Panc1 (cell line): ENCODE measurements around the gene DUSP16.

ENCODE experiments used
- POLR2AphosphoS5 ChIP-seq: IDR thresholded peaks from 2 replicates; pipeline ENCODE4 v1.6.1; 2012; ENCODE audit warnings: mild to moderate bottlenecking, low read depth, low read length, moderate library complexity
- SIN3A ChIP-seq: IDR thresholded peaks from 2 replicates; pipeline ENCODE4 v1.6.1; 2012; ENCODE audit warnings: low read depth, mild to moderate bottlenecking, low read length, moderate library complexity, borderline replicate concordance; ENCODE audit not compliant: insufficient read depth
- TF ChIP-seq, protein P1 (sequence below): fragments of 450-650 bp; IDR thresholded peaks from 2 replicates; pipeline ENCODE4 v1.5.1; 2017; ENCODE audit warnings: mild to moderate bottlenecking

DNA sequence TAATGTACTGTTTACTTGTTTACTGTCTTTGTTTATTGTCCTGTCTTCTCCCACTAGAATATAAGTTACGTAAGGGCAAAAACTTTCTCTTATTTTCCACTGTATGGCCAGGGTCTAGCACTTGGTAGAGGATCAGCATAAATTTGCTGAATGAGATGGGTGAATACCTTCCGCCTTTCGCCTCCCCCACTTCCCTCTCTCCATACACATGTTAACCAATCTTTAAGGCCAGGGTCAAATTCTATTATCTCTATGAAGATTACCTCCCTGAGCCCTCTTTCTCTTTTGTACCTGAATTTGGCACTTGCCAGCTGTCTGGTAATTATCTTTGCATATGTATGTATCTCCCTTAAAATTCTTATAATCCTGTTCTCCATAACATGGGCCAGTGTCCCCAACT is 4.9 kb downstream of the DUSP16 start:
- TF ChIP-seq, protein P1, sequence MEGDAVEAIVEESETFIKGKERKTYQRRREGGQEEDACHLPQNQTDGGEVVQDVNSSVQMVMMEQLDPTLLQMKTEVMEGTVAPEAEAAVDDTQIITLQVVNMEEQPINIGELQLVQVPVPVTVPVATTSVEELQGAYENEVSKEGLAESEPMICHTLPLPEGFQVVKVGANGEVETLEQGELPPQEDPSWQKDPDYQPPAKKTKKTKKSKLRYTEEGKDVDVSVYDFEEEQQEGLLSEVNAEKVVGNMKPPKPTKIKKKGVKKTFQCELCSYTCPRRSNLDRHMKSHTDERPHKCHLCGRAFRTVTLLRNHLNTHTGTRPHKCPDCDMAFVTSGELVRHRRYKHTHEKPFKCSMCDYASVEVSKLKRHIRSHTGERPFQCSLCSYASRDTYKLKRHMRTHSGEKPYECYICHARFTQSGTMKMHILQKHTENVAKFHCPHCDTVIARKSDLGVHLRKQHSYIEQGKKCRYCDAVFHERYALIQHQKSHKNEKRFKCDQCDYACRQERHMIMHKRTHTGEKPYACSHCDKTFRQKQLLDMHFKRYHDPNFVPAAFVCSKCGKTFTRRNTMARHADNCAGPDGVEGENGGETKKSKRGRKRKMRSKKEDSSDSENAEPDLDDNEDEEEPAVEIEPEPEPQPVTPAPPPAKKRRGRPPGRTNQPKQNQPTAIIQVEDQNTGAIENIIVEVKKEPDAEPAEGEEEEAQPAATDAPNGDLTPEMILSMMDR, result no peak
- TF ChIP-seq SIN3A (no peak), POLR2AphosphoS5 (no peak)
